ENCODE measurements around the gene HMG20B.
"Not testable (repeated sequence)": the region's sequence is repeated elsewhere in the genome, so short reads cannot be mapped to it uniquely, and the experiment has no call there.

Gene HMG20B

GRCh38 chr19:3572855-3573161 is at the start of gene HMG20B:
HMG20B (plus strand) TSS chr19:3572944; CDS start chr19:3573310, 366 bp downstream.
- DNase-seq (ENCODE audit: low spot score), result no peak

GRCh38 chr19:3523361-3524077 is 49.2 kb upstream of the HMG20B start:
- no peak for DNase-seq (ENCODE audit: low spot score)

GRCh38 chr19:3524078-3524842 is 48.5 kb upstream of the HMG20B start:
- DNase-seq (ENCODE audit: low spot score), result no peak

- no peak for DNase-seq (ENCODE audit: low spot score)
Measured at GRCh38 chr19:3524904-3525451, 47.8 kb upstream of the HMG20B start.

GRCh38 chr19:3526507-3527237 is 46.1 kb upstream of the HMG20B start:
- no peak for DNase-seq (ENCODE audit: low spot score)

GRCh38 chr19:3527238-3527910 is 45.4 kb upstream of the HMG20B start:
- DNase-seq (ENCODE audit: low spot score), result no peak

GRCh38 chr19:3528080-3528479 is 44.7 kb upstream of the HMG20B start:
- DNase-seq (ENCODE audit: low spot score), result no peak

GRCh38 chr19:3528539-3529211 is 44.1 kb upstream of the HMG20B start:
- DNase-seq (ENCODE audit: low spot score), result no peak

- DNase-seq (ENCODE audit: low spot score), result not testable (repeated sequence)
Measured at GRCh38 chr19:3529299-3529698, 43.4 kb upstream of the HMG20B start.

- no peak for DNase-seq (ENCODE audit: low spot score)
Measured at GRCh38 chr19:3530389-3530788, 42.4 kb upstream of the HMG20B start.

GRCh38 chr19:3531716-3532115 is 41.0 kb upstream of the HMG20B start:
- no peak for DNase-seq (ENCODE audit: low spot score)

GRCh38 chr19:3532154-3532786 is 40.5 kb upstream of the HMG20B start:
- DNase-seq (ENCODE audit: low spot score), result no peak

GRCh38 chr19:3533033-3533432 is 39.7 kb upstream of the HMG20B start:
- DNase-seq (ENCODE audit: low spot score), result no peak

GRCh38 chr19:3533563-3534216 is 39.1 kb upstream of the HMG20B start:
- DNase-seq (ENCODE audit: low spot score), result no peak

GRCh38 chr19:3534375-3535234 is 38.1 kb upstream of the HMG20B start:
- DNase-seq (ENCODE audit: low spot score), result no peak

- DNase-seq (ENCODE audit: low spot score), result no peak
Measured at GRCh38 chr19:3535235-3535535, 37.6 kb upstream of the HMG20B start.

- DNase-seq (ENCODE audit: low spot score), result no peak
Measured at GRCh38 chr19:3535563-3535965, 37.2 kb upstream of the HMG20B start.

- DNase-seq (ENCODE audit: low spot score), result no peak
Measured at GRCh38 chr19:3535981-3536380, 36.8 kb upstream of the HMG20B start.

GRCh38 chr19:3536429-3537100 is 36.2 kb upstream of the HMG20B start:
- DNase-seq (ENCODE audit: low spot score), result no peak

Data from GM03348 (cell line).